GM20000 (cell line): ENCODE results near the gene OR8B2.
"Not testable (repeated sequence)": the region's sequence is repeated elsewhere in the genome, so short reads cannot be mapped to it uniquely, and the experiment has no call there.

Source experiments
- DNase-seq: peaks from one replicate; pipeline ENCODE4 v3.0.0; 2012; ENCODE audit warnings: low spot score
- CTCF ChIP-seq: IDR thresholded peaks from 2 replicates; pipeline ENCODE4 v1.5.1; 2012; ENCODE audit warnings: mild to moderate bottlenecking, control low read depth; ENCODE audit errors: extremely low read depth, missing control alignments

The OR8B2 gene, protein sequence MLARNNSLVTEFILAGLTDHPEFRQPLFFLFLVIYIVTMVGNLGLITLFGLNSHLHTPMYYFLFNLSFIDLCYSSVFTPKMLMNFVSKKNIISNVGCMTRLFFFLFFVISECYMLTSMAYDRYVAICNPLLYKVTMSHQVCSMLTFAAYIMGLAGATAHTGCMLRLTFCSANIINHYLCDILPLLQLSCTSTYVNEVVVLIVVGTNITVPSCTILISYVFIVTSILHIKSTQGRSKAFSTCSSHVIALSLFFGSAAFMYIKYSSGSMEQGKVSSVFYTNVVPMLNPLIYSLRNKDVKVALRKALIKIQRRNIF

GRCh38 chr11:124384399-124384798, at the start of gene OR8B2:
TSS of gene OR8B2 (minus strand) at chr11:124384499. CDS start at chr11:124383343, 1,156 bp downstream.
- DNase-seq: no peak
- TF ChIP-seq CTCF: no peak

DNA sequence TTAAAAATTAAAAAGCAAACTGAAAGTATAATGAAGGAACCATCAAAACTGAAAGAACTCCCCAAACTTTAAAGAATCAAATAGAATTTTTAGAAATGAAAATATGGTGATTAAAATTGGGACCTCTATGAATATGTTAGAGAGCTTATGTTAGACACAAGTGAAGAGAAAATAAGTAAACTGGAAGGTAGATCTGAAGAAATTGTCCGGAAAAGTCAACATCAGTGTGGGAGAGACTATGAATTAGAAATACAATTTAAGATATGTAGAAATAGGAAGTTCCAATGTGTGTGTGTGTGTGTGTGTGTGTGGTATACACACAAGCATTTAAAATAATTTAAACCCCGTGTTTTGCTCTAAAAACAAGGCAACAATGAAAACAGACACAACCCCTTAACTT, 45.3 kb upstream of the OR8B2 start:
- no peak for DNase-seq
- no peak for TF ChIP-seq CTCF

GRCh38 chr11:124424384-124424921, 40.2 kb upstream of the OR8B2 start, which contains the start of gene OR8B4:
TSS of gene OR8B4 (minus strand) at chr11:124424871. CDS start at chr11:124424871, 0 bp downstream.
- no peak for TF ChIP-seq CTCF
- no peak for DNase-seq

DNA sequence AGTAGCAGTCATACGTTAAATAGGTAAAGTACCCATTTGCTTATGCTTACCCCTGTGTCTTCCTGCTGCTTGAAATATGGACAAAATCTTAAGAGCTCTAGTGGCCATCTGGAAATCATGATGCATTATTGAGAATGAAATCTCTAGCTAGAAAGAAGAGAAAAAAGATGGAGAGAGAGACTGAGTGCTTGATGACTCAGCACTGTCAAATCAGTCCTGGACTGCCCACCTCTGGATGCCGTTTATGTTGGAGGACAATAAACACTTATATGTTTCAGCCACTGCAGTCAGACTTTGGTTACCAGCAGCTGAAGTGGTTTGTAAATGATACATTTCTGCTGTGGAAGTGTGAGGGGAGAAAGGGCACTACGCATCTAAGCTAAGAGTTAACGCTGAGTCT, 36.7 kb upstream of the OR8B2 start:
- no peak for DNase-seq
- no peak for TF ChIP-seq CTCF

GRCh38 chr11:124415356-124415923, 31.1 kb upstream of the OR8B2 start:
- peak; percentile 57 for DNase-seq
- peak; percentile 64 for TF ChIP-seq CTCF

DNA sequence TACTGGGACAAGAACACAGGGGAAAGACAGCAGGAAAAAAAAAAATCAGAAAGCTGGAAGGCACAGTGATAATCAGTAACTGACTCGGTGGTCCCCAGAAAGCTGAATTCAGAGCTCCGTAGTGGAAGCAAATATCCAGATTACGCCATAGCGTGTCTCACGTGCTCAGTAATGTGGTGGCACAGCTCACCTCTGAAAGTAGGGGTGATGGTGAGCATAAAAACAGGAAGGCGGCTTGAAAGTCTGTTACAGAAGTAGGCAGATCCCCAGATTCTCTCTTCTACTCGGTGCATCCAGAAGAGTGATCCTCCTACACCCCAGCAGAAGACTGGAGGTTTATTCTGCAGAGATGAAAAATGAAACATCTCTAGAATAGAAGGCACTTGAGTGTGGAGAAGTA, 25.6 kb upstream of the OR8B2 start:
- no peak for TF ChIP-seq CTCF
- no peak for DNase-seq

- no peak for TF ChIP-seq CTCF
- DNase-seq: no peak
These were observed 21.3 kb upstream of the OR8B2 start for GRCh38 chr11:124405581-124405980.

DNA sequence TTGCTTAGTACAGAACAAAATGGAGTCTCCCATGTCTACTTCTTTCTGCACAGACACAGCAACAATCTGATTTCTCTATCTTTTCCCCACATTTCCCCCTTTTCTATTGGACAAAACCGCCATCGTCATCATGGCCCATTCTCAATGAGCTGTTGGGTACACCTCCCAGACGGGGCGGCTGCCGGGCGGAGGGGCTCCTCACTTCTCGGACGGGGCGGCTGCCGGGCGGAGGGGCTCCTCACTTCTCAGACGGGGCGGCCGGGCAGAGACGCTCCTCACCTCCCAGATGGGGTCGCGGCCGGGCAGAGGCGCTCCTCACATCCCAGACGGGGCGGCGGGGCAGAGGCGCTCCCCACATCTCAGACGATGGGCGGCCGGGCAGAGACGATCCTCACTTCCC, 18.9 kb upstream of the OR8B2 start:
- DNase-seq: not testable (repeated sequence)
